GM18861 (cell line): Measurements from ENCODE around the gene CLEC19A.
"Not testable (repeated sequence)": the region's sequence is repeated elsewhere in the genome, so short reads cannot be mapped to it uniquely, and the experiment has no call there.

ENCODE experiments used
- ATAC-seq: cut with Tn5 transposase; IDR thresholded peaks from one replicate; pipeline ENCODE4 v1.9.1; 2021; ENCODE audit not compliant: unreplicated experiment

The CLEC19A gene

DNA sequence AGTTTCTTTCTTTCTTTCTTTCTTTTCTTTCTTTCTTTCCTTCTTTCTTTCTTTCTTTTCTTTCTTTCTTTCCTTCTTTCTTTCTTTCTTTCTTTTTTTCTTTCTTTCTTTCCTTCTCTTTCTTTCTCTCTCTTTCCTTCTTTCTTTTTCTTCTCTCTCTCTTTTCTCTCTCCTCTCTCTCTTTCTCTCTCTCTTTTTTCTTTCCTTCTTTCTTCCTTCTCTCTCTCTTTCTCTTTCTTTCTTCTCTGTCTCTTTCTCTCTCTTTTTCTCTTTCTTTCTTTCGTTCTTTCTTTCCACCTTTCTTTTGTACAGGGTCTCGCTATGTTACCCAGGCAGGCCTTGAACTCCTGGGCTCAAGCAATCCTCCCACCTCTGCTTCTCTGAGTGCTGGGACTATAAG, 35.7 kb downstream of the CLEC19A start:
- ATAC-seq: not testable (repeated sequence)

GRCh38 chr16:19323596-19323995, 38.1 kb downstream of the CLEC19A start:
- ATAC-seq: no peak

DNA sequence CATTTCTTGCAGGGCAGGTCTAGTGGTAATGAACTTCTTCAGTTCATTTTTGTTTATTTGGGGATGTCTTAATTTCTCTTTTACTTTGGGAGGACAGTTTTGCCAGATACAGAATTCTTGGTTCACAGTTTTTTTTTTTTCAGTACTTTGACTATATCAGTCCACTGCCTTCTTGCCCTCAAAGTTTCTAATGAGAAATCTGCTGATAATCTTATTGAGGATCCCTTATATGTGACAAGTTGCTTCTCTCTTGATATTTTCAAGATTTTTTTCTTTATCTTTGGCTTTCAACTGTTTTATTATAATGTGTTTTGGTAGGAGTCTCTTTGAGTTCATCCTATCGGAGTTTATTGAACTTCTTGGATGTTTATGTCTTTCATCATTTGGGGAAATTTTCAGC, 42.8 kb downstream of the CLEC19A start:
- ATAC-seq: no peak

DNA sequence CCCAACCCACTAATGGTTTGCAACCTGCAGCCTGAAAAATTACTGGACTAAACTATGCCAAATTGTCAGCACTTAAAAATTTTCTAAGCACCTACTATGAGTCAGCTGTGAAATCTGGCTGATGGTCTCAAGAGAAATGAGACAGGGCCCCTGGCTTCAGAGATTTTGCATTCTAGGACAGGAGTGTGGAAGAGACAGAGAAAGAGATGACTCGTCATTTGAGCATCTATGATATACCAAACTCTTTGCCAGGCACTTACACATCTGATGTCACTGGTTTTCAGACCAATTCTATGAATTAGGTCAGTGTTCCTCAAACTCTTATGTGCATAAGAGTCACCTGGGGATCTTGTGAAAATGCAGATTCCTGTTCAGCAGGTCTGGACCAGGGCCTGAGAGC, 44.4 kb downstream of the CLEC19A start:
- ATAC-seq: no peak

DNA sequence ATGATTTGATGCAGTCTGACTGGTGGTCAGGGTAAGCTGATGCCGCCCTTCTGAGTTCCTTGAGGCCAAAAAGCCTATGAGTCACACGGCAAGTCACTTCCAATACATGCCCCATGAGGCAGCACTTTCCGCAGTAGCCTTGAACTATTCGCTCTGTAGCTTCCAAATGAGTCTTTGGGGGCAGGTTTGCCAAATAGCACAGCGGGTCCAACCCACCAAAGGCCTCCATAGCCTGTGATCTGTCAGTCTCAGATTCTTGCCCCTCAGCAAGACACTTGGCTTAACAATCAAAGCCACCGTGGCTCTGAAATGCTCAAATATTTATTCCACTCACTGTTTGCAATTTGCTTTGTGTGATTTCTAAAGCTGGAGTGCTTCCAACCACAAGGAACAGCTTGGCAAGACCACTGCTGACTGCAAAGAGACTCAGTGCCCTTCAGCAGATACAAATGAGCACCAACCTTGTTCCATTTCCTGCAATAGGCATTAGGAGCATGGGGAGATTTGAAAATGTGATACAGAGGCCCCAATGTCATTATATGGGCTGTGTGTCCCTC, 45.4 kb downstream of the CLEC19A start:
- no peak for ATAC-seq

GRCh38 chr16:19331794-19332193, 46.3 kb downstream of the CLEC19A start:
- no peak for ATAC-seq

- ATAC-seq: no peak
These were observed 52.8 kb downstream of the CLEC19A start for GRCh38 chr16:19338335-19338734.

DNA sequence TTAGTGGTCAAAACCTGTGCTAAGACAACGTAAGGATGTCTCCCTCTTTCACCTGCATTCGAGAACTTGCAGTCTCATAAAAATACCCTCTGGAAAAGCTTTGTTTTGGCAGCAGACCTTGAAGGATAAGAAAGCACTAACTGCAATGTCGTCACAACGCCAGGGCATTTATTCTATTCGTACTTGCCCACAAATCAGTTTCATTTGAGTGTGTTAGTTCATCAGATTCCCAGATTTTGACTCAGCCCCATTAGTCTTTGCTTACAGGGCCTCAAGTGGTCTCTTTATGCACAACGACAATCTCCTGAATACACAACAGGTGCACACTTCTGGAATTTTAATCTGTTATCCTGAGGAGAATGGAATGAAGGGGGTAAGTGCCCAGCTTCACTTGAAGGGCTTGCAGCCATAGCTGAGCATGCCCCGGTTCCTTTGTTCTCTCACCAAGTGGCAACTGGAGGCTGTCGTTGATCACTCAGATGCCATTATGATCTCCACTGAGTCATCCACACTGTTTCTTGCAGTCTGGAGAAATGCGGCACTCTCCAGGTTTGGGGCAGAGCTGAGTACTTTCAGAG, 58.8 kb downstream of the CLEC19A start:
- no peak for ATAC-seq

DNA sequence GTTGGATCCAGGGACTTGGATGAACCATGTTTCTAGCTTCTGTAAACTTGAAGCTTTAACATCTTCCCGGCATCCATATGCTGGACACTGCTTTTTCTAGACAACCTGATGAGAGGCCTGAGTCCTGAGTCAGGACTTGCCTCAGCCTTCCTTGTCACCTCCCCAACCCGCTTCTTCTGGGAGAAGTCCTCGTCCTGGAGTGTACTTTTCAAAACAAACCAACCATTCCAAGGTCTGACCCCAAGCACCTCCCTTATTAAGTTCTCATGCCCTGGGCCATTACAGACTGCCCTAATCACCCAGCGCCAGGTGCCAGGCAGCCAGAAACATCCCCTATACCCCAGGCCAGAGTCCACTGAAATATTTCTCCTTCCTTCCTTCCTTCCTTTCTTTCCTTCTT, 59.4 kb downstream of the CLEC19A start:
- no peak for ATAC-seq

- ATAC-seq: no peak
These were observed 60.9 kb downstream of the CLEC19A start for GRCh38 chr16:19346335-19346922.

DNA sequence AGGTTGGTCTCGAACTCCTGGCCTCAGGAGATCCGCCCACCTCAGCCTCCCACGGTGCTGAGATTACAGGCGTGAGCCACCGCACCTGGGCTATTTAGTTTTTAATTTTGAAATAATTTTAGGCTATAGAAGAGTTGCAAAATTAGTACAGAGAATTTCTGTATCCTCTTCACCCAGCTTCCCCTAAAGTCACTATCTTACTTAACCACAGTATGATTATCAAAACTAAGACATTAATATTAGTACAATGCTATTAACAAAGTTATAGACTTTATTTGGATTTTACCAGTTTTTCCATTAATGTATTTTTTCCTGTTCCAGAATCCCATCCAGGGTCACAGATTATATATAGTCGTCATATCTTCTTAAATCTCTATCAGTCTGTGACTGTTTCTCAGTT, 62.6 kb downstream of the CLEC19A start:
- ATAC-seq: no peak

DNA sequence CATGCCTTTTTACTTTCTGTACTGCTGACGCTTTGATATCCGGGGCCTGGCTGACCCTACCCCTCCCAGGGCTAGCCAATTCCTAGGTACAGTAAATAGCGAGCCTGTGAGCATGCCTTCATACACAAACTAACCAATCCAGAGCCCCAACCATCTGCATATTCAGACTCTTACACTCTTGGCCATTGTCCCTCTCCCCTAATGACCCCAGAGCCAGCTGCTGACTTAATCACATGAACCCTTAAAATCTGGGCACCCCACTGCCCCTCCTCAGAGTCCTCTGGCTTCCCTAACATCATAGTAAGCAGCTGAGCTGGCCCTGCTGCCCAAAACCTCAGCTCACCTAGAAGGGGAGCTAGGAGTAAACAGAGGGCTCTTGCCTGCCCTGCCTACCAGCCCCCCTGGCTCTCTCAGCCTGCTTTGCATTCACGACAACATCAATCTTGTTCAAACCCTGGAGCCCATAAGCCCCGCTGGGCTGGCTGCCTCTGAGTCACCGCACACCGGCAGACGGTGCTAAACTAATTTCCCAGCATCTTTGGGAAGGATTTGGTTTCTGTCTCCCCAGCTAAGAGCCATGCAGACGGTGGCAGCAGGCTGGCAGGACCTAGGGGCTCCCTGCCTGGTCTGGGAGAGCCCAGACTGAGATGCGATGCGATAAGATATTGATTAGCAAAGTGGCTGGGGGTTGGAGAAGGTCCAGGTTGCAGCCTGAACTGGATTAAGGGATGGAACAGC, 63.2 kb downstream of the CLEC19A start:
- no peak for ATAC-seq

DNA sequence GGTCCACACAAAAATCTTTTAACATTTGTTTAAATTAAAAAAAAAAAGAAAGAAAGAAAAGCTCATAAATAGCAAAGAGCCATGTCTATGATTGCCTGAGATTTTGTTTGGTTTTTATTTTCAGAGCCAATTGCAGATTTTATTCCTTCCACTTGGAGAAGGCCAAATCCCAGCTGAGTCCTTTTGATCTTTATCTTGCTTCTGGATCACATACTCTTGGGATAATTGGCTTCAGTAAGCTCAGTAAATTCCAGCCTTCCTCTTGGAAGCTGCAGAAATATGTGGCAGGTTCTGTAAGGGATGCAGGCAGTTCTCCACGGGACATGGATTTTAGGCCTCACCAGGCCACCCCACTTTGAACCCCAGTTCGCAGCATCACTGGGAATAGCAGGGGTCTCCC, 68.8 kb downstream of the CLEC19A start:
- ATAC-seq: no peak

DNA sequence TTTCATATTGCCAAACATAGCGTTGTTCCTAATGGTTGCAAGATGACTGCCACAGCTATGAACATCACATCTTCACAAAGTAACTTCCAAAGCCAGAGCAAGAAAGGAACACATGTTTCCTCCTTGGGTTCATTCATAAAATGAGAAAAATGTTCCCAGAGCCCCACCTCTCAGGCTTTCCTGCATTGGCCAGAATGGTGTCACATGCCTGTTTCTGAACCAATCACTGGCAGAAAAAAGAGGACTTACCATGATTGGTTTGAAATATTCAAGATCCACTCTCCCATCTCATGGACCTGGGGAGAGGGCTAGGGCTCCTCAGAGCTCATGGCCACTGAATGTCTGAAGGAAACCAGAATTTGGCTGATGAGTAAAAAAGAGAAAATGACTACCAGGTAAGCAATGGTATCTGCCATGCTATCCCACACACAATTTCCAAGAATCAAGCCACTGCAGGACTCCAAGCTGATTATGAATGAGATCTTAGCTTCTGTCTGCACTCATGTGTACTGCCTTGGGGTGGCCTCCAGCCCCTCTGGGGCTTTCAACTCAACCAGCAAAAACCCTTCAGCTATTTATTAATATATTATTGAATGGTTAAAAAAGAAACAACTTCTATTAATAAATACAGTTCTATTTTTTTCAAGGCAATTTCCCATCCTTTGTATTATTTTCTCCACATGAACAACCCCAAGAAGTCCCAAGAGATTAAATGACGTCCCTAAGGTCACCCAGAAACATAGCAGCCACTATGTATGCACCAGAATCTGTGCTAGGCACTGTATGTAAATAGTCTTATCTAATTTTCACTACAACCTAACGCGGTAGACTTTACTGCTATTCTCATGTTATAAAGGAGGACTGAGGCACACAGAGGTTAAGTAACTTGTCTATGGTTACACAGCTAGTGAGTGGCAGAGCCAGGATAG, 70.8 kb downstream of the CLEC19A start:
- no peak for ATAC-seq

DNA sequence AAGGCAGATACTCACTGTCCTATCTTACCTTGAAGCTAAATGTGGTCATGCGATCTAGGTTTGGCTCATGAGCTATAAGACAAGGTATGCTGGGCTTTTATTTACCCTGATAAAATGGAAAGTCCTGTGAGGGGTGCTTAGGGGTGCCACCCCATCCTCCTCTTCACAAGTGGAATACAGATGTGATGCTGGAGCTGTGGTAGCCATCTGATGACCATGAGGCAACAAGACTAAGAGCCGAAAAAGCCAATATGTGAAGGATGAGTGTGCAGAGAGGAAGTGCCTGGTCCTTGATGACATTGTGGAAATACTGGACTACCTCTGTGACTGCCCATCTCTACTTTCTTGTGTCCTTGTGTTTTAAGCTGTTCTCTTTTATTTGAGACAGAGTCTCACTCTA, 74.0 kb downstream of the CLEC19A start:
- ATAC-seq: no peak
